HG03175 (cell line): ENCODE measurements around the gene IL1RN.
"Not testable (repeated sequence)": the region's sequence is repeated elsewhere in the genome, so short reads cannot be mapped to it uniquely, and the experiment has no call there.

Source experiments
- ATAC-seq: cut with Tn5 transposase; IDR thresholded peaks from one replicate; pipeline ENCODE4 v1.9.1; 2021; ENCODE audit warnings: mild to moderate bottlenecking, moderate library complexity; ENCODE audit not compliant: unreplicated experiment

Gene IL1RN, protein sequence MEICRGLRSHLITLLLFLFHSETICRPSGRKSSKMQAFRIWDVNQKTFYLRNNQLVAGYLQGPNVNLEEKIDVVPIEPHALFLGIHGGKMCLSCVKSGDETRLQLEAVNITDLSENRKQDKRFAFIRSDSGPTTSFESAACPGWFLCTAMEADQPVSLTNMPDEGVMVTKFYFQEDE

DNA sequence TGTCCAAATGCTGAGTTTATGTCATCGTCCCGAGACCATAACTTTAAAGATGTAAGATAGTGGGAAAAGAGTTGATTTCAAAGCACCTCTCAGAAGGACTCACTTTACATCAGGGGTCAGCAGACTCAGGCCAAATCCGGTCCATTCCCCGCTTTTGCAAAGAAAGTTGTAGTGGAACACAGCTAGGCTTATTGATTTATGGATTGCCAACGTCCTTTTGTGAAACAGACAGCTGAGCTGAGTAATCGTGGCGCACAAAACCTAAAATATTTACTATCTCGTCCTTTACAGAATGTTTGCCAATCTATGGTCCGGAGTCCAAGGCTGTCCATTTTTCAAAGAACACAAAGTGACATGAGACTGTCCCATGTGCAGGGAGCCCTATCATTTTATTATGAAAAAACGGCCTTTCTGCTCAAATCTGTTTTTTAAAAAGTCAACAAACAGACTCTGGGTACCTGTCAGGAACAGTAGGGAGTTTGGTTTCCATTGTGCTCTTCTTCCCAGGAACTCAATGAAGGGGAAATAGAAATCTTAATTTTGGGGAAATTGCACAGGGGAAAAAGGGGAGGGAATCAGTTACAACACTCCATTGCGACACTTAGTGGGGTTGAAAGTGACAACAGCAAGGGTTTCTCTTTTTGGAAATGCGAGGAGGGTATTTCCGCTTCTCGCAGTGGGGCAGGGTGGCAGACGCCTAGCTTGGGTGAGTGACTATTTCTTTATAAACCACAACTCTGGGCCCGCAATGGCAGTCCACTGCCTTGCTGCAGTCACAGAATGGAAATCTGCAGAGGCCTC, at the start of gene IL1RN:
Gene IL1RN (plus strand): TSS at position 754 of the 801 bp plus-strand sequence. CDS start 27 bp downstream, at position 781.
- no peak for ATAC-seq

DNA sequence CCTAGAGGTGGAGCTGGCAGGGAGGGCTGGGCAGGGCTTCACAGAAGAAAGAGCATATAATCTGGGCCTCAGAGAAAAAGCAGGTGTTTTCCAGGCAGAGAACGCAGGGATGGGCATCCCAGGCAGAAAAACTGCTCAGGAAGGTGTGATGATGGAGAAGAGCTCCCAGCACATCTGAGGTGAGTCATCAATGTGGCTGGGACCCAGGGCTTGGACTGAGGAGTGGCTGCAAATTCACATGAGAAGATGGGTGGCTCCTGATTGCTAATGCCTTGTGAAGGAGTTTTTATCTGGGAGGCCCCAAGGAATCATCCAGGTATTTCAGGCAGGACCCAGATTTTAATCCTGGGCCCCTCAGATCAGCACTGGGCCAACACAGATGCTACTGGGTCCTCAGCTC, 49.5 kb upstream of the IL1RN start:
- ATAC-seq = no peak

DNA sequence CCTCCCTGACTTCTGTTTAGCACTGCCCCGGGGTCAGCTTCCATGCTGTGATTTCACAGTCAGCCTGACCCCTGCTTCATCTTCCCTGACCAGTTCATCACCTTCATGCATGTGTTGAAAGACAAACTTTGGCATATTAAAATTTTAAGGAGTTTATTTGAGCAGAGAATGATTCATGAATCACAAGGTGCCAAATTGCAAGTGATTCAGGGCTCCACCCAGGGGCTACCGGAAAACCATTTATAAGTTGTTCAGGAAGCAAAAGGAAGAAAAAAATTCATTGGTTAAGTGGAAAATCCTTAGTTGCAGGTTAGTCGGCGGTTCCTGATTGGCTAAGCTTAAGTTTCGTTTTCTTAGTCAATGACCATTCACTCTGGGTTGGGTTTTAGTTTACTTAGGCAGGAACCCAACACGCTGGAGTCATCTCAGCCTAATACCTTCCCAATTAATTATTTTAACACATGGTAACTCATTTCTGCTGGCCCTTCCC, 49.0 kb upstream of the IL1RN start:
- no peak for ATAC-seq

DNA sequence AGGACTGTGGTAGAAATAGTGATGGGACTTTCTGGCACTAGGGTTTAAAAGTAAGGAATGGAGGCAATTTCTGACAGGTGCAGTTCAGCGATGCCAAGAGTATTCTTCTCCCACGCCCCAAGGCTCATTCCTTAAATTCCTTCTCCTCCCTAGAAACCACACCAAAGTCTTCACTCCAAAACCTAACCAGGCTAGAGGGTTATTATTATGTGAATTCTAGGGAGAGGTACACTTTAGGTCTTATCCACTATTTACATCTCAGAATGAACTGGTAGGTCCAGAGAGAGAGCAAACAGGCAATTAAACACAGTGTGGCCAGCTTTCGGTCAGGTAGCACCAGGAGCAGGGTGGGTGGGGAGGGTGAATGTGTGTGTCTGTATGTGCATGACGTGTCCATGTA, 48.3 kb upstream of the IL1RN start:
- no peak for ATAC-seq

DNA sequence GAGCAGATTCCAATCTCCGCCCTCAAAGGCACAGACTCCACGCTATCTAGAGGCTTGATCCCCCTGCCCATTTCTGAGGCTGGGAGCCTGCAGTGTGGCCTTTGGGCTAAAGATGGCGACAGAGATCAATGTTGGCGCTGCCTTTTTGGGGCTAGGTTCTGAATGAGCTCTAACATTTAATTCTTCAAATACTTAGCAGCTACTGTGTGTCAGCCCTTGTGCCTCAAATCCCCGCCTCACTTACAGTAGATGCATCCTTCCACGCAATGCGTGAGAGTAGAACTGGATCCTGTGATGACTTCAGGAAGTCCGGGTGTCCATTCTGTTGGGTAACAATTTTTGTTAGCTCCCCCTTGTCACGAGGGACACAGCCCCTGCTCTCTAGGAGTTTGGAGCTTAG, 47.3 kb upstream of the IL1RN start:
- ATAC-seq = peak; percentile 47

DNA sequence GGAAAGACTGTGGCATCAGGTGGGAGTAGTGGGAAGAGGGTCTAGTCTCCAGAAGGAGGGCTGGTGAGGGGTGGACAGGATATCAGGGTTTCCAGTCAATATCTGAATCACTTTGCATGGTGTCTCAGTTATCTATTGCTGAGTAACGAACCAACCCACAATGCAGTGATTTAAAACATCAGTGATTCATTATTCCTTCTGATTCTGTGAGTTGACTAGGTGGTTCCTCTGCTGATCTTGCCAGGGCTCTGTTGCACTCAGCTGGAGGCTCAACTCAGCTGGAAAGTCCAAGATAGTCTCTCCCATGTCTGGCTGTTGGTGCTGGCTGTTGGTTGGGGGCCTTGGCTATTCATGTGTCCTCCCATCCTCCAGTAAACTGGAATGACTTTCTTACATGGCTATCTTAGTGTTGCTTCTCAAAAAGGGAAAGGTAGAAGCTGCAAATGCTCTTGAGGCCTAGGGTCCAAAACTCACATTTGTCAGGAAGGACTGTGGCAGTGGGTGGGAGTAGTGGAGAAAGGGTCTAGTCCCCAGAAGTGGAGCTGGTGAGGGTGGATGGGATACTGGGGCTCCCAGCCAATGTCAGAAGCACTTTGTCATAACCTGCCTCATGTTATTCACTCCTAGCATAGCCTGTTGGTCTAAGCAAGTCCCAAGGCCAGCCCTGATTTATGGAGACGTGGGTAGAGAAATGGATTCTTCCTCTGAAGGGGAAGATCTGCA, 45.7 kb upstream of the IL1RN start:
- ATAC-seq = no peak

DNA sequence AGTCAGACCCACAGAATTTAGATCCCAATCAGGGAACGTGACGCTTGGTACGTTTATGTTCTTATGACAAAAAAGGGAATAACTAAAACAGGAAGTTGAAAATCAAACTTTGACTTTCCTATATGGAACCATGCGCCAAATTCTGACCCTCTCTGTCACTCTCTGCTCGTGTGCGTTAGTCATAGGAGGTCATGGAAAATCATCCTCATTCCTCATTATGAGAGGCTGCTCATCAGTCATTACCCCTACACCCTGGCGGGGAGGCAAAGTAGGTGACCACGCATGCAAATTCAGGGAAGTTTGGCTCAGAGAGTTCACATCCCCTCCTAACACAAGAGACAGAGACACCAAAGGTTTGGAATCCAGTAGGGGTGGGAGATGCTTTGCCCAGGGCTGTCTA, 44.1 kb upstream of the IL1RN start:
- ATAC-seq = no peak

DNA sequence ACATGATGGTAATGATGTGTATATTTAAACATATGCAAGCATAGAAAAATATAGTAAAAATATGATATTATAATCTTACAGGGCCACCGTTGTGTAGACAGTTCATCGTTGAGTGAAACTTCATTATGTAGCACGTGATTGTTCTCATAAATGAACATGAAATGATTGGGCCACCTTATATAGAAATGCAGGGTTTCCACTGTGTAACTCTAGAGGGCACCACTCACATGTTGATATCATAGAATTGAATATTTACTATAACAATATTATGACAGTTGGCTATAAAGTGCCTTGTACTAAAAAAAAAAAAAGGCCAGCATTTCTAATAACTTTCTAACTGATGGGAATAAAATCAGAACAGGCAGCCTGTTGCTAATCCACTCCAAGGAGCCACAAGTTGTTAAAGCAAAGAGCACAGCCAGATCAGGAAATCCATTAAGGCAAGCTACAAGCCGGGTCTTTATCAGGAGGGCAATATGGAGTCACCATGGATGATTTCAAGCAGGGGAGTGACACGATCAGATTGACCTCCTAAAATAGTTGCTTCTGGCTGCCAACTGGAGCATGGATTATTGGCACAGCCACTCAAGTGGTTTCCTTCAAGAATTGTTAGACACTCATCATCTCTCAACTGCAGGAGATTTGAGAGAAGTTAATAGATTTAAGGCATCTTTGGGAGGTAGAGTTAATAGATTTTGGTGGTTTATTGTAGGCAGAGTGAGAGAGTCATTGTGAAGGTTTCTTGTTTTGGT, 43.0 kb upstream of the IL1RN start:
- no peak for ATAC-seq

DNA sequence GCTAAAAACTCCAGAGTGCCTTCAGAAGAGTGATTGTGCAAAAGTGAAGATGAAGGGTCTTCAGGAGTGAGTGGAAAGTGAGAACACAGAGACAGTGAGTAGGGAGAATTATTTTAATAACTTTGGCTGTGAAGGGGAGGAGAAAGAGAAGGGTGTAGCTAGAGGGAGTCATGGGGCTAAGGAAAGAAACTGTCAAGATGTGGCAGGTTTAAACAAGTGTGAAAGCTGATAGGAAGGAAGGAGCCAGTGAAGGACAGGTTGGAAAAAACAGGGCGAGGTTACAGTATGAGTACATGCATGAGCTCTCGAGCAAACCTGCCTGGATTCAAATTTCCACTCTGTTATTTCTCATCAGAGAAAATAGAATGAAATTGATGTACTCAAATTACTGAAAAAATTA, 41.9 kb upstream of the IL1RN start:
- ATAC-seq = no peak

DNA sequence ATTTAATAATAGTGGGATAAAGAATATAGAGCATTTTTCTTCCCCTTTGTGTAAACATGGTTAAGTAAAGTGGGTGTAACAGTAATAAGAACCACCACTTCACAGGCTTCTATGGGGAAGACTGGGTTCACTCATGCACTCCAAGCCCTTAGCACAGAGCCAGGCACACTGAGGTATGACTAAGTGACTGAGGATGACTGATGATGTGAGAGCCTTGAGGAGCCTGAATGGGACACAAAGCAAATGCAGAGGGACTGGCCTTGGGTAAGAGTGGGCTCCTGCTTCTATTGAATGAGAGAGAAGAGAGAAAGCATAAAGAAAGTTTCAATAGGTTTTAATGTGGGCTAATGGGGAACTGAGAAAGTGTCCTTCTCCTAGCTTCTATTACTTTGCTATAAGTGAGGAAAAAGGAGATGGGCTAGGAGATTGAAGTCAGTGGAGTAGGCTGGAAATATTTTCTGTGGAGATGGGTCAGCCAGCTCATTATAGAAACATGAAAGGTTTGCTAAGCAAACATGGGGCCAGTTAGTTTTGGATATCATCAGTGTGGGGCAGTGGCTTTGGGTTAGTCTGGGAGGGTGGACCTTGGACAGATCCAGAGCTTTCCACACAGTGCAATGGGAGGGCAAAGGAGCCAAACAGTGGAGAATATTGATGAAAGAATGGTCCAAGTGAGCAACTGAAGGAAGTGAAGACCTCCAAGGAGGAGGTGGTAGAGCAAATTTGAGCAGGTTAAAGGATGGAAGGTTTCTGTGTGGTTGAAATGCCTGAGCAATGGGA, 39.0 kb upstream of the IL1RN start:
- no peak for ATAC-seq

DNA sequence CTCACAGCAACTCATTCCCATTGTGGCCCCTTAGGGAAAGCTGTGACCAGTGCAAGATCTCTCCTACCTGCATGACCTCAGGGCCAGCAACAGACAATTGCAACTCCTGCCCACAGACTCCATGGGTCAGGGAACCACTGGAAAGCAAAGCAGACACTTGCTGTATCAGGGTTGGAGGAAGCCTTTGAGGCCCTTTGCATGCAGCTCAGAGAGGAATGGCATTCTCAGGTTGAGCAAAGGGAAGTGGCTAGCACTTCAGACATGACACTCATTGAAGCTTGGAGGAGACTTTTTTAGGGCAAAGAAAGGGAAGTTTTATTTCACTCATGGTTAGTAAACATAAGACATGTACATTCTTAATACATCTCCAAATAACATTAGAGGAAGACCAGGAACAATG, 37.5 kb upstream of the IL1RN start:
- ATAC-seq = no peak

DNA sequence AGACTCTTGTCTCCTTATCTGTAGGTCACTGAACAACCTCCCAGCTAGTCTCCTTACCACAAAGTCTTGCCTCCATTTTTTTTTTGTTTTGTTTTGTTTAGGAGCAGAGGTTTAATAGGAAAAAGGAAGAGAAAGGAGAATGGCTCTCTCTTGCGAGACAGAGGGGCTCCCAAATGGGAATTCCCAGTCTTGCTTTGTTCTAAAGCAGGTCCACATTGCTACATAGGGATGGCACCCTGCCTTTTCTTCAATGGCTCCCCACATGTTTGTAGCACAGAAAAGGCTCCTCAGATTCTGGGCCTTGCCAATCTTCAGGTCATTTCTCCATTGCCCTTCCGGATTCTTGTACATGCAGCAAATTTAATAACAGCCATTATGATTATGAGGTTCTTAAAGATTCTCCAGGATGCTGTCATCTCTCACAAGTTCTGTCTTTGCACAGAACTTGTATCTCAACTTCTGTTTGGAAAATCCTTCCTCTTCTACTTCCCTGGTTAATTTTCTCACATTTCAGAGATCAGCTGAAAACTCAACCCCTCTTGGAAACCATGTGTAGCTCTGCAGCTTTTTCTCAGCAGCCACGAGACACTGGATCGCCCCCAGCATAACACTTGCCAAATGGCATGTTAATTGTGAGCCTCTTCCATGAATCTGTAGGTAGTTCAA, 36.0 kb upstream of the IL1RN start:
- ATAC-seq = no peak

DNA sequence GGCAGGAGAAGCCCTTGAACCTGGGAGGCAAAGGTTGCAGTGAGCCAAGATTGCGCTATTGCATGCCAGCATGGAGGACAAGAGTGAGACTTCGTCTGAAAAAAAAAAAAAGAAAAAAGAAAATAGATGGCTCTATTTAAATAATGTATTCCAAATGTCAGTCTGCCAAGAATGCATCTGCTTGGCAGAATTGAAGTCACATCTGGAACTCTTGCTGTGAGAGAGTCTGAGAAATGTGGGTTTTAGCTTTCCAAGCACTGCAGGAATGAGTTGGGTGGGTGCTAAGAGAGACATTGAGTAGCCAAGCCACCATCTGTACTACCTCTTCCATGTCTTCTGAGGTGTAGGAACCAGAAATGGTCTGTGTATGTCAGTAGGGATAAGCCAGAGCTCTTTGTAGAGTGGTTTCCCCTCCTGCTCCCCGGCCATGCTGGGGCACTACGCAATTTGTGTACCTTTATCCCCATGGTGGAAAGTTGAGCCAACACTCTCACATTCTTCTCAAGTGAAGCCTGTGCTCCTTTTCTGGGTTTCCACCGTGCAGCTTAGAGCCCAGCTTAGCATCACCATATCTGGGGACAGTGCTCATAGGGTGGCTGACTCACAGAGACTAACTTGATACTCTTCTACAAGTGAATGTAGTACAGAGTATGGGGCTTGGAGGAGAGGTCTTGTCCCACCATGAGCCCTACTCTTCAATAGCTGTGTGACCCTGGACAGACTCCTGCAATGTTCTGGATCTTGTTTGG, 34.4 kb upstream of the IL1RN start:
- ATAC-seq = no peak

DNA sequence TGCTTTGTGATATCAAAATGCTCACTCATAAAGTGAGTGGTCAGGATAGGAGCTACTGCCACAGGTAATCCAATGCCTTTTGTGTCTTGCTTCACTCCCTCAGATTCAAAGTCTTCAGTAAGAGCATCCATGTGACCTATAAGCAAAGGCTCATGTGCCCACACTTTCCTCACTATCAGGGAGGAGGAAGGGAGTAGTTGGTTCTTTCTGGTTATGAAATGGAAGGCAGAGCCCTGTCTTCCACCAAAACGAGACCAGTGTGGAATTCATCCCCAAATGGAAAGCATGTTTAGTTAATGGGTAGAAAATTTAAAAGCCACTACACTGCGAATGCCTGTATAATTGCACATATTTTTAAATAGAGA, 33.8 kb upstream of the IL1RN start:
- ATAC-seq = no peak

DNA sequence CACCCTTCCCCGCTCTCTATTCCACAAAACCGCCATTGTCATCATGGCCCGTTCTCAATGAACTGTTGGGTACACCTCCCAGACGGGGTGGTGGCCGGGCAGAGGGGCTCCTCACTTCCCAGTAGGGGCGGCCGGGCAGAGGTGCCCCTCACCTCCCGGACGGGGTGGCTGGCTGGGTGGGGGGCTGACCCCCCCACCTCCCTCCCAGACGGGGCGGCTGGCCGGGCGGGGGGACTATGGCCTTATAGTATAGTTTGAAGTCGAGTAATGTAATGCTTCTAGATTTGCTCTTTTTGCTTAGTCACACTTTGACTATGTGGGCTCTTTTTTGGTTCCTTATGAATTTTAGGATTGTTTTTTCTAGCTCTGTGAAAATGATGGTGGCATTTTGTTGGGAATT, 31.1 kb upstream of the IL1RN start:
- not testable (repeated sequence) for ATAC-seq

DNA sequence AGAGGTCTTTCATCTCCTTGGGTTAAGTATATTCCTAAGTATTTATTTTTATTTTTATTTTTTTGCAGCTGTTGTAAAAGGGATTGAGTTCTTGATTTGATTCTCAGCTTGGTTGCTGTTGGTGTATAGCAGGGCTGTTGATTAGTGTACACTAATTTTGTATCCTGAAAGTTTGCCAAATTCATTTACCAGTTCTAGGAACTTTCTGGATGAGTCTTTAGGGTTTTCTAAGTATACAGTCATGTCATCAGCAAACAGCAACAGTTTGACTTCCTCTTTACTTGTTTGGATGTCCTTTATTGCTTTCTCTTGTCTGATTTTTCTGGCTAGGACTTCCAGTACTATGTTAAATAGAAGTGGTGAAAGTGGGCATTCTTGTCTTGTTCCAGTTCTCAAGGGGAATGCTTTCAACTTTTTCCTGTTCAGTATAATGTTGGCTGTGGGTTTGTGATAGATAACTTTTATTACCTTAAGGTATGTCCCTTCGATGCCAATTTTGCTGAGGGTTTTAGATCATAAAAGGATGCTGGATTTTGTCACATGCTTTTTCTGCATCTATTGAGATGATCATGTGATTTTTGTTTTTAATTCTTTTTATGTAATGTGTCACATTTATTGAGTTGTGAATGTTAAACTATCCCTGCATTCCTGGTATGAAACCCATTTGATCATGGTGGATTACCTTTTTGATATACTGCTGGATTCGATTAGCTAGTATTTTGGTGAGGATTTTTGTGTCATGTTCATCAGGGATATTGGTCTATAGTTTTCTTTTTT, 30.4 kb upstream of the IL1RN start:
- not testable (repeated sequence) for ATAC-seq

DNA sequence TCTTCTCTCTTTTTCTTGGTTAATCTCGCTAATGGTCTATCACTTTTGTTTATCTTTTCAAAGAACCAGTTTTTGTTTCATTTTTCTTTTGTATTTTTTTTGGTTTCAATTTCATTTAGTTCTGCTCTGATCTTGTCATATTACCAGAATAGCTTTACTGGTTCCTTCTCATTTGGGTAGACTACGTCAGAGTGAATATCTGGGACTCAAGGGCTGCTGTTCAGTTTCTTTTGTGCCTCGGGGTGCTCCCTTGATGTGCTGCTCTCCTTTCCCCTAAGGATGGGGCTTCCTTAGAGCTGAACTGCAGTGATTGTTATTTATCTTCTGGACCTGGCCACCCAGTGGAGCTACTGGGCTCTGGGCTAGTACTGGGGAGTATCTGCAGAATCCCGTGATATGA, 29.4 kb upstream of the IL1RN start:
- no peak for ATAC-seq

DNA sequence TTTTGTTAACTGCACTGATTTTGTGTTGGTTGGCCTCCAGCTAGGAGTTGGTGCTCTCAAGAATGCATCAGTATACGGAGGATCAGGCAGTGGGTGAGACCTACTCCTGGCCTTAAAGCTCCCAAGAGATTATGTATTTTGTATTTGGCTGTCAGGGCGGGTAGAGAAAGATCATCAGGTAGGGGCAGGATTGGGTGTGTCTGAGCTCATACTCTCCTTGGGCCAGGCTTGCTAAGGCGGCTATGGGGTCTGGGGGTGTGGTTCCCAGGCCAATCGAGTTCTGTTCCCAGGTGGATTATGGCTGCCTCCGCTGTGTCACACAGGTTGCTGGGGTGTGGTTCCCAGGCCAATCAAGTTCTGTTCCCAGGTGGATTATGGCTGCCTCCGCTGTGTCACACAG, 28.9 kb upstream of the IL1RN start:
- no peak for ATAC-seq
